CMK (cell line): ENCODE data around the gene NPAS2.

Source experiments
- DNase-seq: peaks from one replicate; pipeline ENCODE4 v3.0.0-alpha.2; 2010; ENCODE audit warnings: low read depth

The NPAS2 gene

GRCh38 chr2:100968146-100969145 lies 148.5 kb downstream of the NPAS2 start:
- no peak for DNase-seq

DNA sequence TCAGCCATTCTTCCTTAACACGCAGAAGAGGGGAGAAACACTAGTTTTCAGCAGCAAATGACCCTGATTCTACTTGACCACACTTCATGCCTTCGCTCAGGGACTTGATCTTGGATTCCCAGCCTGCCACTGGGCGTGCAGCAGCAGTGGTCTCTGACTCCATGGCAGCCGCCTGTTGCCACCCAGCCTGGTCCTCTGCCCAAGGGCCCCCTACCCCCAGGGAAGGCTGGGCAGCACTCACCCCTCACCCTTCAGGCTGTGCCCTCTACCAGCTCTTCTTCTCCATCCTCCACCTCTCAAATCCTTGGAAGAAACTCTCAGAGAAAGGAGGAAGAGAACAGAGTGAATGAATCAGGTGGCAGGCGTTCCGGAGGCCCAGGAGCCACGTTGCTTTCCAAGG lies 150.1 kb downstream of the NPAS2 start:
- DNase-seq: no peak

DNA sequence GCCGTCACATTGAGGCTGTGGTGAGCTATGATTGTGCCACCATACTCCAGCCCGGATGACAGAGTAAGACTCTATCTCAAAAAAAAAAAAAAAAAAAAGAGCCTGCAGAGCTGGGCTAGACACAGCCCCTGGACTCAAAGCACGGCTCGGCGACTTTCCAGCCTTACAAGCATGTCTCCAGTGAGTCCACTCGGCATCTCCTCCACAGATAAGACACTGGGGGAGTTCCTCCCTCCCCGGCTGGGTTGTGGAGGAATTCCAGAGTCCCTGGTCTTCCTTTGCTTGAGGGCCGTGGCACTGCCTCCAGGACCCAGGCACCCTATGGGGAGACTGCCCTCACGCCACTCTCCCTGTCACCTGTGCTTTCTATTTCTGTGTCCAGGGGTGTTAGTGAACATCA lies 151.3 kb downstream of the NPAS2 start:
- DNase-seq: no peak

DNA sequence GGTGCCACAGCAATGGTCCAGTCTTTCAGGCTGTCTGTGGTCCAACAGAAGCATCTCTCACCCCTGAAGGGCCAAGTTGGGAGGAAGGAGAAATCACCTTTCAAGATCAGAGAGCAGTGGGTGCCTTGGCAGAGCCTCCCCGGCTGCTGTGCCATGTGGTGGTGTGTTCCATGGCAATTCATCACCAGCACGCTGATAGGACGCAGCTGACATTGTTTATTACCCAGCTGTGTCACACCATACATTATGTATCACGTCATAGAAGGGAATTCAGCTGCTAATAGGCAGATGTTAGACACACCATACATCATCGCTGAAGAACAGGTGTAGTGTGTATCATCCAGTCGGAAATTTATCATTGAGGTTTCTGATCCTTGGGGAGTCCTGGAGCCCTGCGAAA lies 152.5 kb downstream of the NPAS2 start:
- DNase-seq: no peak

DNA sequence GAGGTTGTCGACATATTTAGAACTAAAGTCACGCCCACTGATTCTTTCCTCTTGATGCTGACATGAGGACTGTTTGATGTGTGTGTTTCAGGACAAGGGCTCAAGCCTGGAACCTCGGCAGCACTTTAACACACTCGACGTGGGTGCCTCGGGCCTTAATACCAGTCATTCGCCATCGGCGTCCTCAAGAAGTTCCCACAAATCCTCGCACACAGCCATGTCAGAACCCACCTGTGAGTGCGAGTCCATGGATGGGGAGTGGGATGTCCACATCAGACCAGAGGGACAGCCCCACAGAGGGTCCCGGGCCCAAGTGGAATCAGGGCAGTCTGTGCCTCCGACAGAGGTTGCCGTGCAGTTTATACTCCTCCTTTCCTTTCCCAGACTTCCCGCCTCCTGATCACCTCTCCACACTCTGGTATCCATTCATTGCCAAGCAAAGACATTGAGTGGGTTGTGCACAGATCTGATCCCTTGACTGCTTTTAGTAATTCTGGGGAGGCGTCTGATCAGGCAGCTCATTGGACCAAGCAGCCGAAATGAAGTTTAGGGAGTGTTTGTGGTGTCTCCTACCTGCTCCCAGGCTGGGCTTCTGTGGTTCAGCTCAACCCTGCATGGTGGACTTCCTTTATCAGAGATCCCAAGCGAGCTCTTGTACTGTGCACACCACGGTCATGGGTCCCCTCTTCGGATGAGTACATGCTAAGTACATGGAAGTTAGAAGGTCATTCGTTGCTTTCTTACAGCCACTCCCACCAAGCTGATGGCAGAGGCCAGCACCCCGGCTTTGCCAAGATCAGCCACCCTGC lies 155.0 kb downstream of the NPAS2 start:
- no peak for DNase-seq

GRCh38 chr2:100975521-100975785 lies 155.5 kb downstream of the NPAS2 start:
- DNase-seq: no peak

DNA sequence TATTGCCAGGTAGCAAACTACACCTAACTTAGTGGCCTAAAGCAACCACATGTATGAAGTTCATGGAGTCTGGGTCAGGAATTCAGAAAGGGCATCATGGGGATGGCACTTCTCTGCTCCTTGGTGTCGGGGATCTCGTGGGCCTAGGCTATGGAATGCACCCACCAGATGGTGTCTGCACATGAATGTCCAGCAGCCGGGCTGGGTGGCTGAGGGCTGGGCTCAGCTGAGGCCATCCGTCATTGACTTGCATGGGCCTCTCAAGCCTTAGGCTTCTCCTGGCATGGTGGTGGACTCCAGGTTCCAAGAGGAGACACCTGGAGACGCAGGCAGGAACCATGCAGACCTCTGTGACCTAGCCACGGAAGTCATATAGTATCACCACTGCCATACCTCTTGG lies 156.1 kb downstream of the NPAS2 start:
- DNase-seq: no peak

DNA sequence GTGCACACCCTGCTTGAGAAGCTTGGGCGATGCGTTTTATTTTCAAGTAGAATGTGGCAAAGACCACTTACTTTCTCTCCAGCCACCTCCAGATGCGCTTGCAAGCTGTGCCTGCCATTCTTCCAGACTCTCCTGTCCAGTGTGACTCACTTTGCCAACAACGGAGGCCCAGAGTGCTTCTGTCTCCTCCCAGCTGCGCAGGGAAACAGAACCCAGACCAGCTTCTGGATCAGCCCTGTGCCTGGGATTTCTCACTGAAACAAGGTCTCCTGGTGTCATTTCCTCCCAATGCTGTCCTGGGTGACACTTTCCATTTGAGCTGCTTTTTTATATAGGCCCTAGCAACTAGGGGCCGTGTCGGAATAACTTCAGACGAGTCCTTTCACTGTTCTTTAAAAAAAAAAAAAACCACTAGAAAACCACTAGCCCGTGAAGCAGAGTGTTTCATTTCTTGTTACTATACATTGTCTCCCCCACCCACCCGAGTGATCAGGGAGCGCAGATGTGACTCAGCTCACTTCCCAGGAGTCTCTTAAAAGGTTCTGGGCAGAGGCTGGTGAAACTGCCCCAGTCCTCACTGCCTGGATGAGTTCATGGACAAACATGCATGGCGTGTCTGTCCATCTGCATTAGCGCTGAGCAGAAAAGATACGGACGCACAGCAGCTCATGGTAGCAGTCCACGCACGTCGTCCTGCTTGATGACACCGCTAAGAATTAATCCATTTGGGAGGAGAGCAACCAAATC lies 156.9 kb downstream of the NPAS2 start:
- no peak for DNase-seq

- no peak for DNase-seq
Observed at GRCh38 chr2:100977511-100977910, 157.6 kb downstream of the NPAS2 start.

DNA sequence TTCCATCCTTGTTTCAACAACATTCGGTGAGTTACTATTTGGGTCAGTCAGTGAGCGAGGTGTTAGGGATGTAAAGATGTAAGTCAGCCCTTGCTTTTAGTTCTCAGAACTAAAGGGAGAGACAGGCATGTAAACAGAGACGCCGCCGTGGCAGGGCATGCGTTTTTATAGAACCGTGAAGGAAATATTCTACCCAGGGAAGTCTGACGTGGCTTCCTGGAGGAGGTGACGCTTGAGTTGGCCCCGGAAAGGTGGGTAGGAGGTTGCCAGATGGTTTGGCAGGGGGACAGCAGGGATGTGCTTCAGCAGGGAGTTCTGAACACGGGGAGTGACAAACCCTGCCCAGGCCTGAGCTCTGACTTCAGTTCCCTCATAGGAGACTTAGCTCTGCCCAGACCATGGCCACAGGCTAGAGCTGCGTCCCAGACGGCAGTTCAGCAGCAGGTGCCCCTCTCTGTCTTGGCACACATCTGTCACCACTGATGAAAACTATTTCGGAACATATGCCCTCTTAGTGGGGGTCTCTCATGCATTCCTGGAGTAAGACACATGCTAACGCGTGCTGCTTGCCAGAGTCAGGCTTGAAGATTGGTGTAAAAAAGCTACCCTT lies 158.7 kb downstream of the NPAS2 start:
- DNase-seq: no peak

- DNase-seq: no peak
Observed at GRCh38 chr2:100980046-100980445, 160.1 kb downstream of the NPAS2 start.

DNA sequence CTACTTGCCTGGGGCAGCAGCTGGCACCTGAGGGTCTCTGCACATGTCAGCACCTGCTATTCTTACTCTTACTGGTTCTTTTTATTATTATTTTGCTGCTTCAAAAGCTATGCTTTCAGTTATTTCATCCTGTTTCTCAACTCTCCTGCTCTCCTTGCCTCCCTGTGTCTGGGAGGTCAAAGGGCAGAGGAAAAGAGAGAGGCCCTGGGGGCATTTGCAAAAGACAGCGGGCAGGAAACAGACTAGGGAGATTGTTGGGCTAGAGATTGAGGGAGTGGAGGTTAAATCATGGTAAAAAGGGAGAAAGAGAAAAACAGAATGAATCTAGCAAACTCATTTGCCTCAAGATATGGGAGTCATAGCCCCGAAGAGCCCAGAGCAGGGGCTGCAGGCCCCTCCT lies 161.1 kb downstream of the NPAS2 start:
- no peak for DNase-seq

GRCh38 chr2:100982431-100982861 lies 162.5 kb downstream of the NPAS2 start:
- no peak for DNase-seq

- no peak for DNase-seq
Observed at GRCh38 chr2:100983201-100983600, 163.3 kb downstream of the NPAS2 start.

- DNase-seq: no peak
Observed at GRCh38 chr2:100983684-100984310, 163.9 kb downstream of the NPAS2 start.

DNA sequence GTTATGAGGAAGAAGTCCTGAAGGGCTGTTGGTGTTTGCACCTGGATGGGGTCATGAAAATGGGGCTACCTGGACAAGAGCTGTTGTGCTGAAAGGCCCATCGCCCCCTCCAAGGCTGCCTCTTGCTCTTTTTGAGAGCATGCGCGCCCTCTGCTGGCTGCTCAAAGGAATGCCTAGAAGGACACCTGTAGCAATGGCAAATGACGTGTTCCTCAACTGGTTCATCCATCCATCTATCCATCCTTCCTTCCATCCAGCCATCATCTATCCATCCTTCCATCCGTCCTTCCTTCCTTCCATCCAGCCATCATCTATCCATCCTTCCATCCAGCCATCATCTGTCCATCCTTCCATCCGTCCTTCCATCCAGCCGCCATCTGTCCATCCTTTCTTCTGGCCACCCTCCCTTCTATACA lies 165.0 kb downstream of the NPAS2 start:
- no peak for DNase-seq

GRCh38 chr2:100986157-100986556 lies 166.2 kb downstream of the NPAS2 start:
- no peak for DNase-seq

DNA sequence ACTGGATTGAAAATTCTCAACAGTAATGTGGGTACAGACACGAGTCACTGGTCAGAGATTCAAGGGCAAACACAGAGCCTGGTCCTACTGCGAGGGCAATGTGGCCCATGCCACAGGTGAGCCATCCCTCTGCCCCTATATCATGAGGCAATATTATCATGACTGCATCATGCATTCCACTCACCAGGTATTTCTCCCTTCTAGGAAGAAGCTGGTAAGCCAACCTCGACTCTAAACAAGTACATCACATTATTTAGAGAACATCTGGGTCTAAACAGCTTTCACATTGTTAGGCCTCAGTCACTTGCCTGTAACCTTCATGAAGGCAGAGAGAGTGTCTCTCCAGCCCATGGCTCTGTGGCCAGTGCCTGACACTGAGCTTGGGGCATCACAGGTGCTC lies 167.6 kb downstream of the NPAS2 start:
- DNase-seq: no peak

GRCh38 chr2:100987974-100988373 lies 168.0 kb downstream of the NPAS2 start:
- no peak for DNase-seq

GRCh38 chr2:100988630-100989417 lies 168.9 kb downstream of the NPAS2 start:
- no peak for DNase-seq

- no peak for DNase-seq
Observed at GRCh38 chr2:100989666-100990065, 169.7 kb downstream of the NPAS2 start.
